ENCODE measurements around the gene COMMD3. TPM values are rescaled to one million over a fixed set of nuclear protein-coding genes. Genes with fewer than 3 reads are reported as not detected.
"Not testable (repeated sequence)": the region's sequence is repeated elsewhere in the genome, so short reads cannot be mapped to it uniquely, and the experiment has no call there.

COMMD3 gene
- total RNA-seq, 1 experiment from 2014 or later: 2.6 TPM

DNA sequence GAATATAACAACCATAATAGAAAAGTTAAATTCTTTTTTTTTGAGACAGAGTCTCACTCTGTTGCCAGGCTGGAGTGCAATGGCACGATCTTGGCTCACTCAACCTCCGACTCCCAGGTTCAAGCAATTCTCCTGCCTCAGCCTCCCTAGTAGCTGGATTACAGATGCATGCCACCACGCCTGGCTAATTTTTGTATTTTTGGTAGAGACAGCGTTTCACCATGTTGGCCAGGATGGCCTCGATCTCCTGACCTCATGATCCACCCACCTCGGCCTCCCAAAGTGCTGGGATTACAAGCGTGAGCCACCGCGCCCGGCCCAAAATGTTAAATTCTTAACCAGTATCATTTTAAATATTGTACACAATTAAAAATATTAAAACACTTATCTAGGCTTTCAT lies 6.2 kb upstream of the COMMD3 start:
- DNase-seq (ENCODE audit: low spot score); ATAC-seq; H3K4me3 Mint-ChIP-seq; H3K36me3 Mint-ChIP-seq; POLR2A ChIA-PET; H3K4me1 Mint-ChIP-seq; CTCF ChIA-PET; H3K9me3 Mint-ChIP-seq; H3K27ac Mint-ChIP-seq: not testable (repeated sequence)
- H3K27me3 Mint-ChIP-seq (ENCODE audit: low read depth): peaks cover 40% of the 10 kb centered on the region

GRCh38 chr10:22310928-22311327 lies 5.3 kb upstream of the COMMD3 start:
- ATAC-seq (no peak), DNase-seq (ENCODE audit: low spot score) (no peak)
- ChIA-PET POLR2A (no interaction called here), CTCF (no interaction called here)
- no peak overlapping the region for H3K27ac Mint-ChIP-seq
- peaks cover 49% of the 10 kb centered on the region for H3K27me3 Mint-ChIP-seq (ENCODE audit: low read depth)
- peaks cover 13% of the 10 kb centered on the region for H3K4me1 Mint-ChIP-seq
- H3K9me3 Mint-ChIP-seq: no peaks in the 10 kb centered on the region
- TF ChIP-seq MXD4 (CRISPR knock-in tag; IDR thresholded peaks at IDR 0.05; ENCODE audit: borderline replicate concordance) (no peak), FOXP1 (CRISPR knock-in tag; IDR thresholded peaks at IDR 0.05; ENCODE audit: borderline replicate concordance) (no peak), MLX (CRISPR knock-in tag; IDR thresholded peaks at IDR 0.05) (no peak), ARID4B (CRISPR knock-in tag; IDR thresholded peaks at IDR 0.05; ENCODE audit: borderline replicate concordance) (no peak), ZNF512 (CRISPR knock-in tag; IDR thresholded peaks at IDR 0.05; ENCODE audit: borderline replicate concordance) (no peak), TP53 (CRISPR knock-in tag; IDR thresholded peaks at IDR 0.05) (no peak)
- TF ChIP-seq, protein P1, sequence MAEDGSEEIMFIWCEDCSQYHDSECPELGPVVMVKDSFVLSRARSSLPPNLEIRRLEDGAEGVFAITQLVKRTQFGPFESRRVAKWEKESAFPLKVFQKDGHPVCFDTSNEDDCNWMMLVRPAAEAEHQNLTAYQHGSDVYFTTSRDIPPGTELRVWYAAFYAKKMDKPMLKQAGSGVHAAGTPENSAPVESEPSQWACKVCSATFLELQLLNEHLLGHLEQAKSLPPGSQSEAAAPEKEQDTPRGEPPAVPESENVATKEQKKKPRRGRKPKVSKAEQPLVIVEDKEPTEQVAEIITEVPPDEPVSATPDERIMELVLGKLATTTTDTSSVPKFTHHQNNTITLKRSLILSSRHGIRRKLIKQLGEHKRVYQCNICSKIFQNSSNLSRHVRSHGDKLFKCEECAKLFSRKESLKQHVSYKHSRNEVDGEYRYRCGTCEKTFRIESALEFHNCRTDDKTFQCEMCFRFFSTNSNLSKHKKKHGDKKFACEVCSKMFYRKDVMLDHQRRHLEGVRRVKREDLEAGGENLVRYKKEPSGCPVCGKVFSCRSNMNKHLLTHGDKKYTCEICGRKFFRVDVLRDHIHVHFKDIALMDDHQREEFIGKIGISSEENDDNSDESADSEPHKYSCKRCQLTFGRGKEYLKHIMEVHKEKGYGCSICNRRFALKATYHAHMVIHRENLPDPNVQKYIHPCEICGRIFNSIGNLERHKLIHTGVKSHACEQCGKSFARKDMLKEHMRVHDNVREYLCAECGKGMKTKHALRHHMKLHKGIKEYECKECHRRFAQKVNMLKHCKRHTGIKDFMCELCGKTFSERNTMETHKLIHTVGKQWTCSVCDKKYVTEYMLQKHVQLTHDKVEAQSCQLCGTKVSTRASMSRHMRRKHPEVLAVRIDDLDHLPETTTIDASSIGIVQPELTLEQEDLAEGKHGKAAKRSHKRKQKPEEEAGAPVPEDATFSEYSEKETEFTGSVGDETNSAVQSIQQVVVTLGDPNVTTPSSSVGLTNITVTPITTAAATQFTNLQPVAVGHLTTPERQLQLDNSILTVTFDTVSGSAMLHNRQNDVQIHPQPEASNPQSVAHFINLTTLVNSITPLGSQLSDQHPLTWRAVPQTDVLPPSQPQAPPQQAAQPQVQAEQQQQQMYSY (CRISPR knock-in tag; IDR thresholded peaks at IDR 0.05): no peak
- no peak overlapping the region for H3K4me3 Mint-ChIP-seq
- no peaks in the 10 kb centered on the region for H3K36me3 Mint-ChIP-seq

- ChIA-PET CTCF (no interaction called here), POLR2A (no interaction called here)
- Mint-ChIP-seq H3K4me1 (peaks cover 35% of the 10 kb centered on the region), H3K4me3 (peak overlapping the region; percentile 81), H3K9me3 (no peaks in the 10 kb centered on the region), H3K27me3 (ENCODE audit: low read depth) (peaks cover 86% of the 10 kb centered on the region), H3K27ac (no peak overlapping the region), H3K36me3 (no peaks in the 10 kb centered on the region)
- no peak for DNase-seq (ENCODE audit: low spot score)
- no peak for TF ChIP-seq JUN (CRISPR knock-in tag; IDR thresholded peaks at IDR 0.05)
- no peak for TF ChIP-seq ZNF219 (CRISPR knock-in tag; IDR thresholded peaks at IDR 0.05; ENCODE audit: borderline replicate concordance)
- no peak for TF ChIP-seq ATF3 (CRISPR knock-in tag; conservative IDR thresholded peaks at IDR 0.05)
- TF ChIP-seq GRHL2 (CRISPR knock-in tag; IDR thresholded peaks at IDR 0.05; ENCODE audit: insufficient replicate concordance, severe bottlenecking): no peak
- TF ChIP-seq EMX1 (CRISPR knock-in tag; IDR thresholded peaks at IDR 0.05): no peak
- no peak for TF ChIP-seq SMAD4 (CRISPR knock-in tag; IDR thresholded peaks at IDR 0.05)
- no peak for TF ChIP-seq SP1 (CRISPR knock-in tag; conservative IDR thresholded peaks at IDR 0.05)
- TF ChIP-seq, protein P2, sequence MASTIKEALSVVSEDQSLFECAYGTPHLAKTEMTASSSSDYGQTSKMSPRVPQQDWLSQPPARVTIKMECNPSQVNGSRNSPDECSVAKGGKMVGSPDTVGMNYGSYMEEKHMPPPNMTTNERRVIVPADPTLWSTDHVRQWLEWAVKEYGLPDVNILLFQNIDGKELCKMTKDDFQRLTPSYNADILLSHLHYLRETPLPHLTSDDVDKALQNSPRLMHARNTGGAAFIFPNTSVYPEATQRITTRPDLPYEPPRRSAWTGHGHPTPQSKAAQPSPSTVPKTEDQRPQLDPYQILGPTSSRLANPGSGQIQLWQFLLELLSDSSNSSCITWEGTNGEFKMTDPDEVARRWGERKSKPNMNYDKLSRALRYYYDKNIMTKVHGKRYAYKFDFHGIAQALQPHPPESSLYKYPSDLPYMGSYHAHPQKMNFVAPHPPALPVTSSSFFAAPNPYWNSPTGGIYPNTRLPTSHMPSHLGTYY (CRISPR knock-in tag; IDR thresholded peaks at IDR 0.05): no peak
- TF ChIP-seq NR3C1 (CRISPR knock-in tag; conservative IDR thresholded peaks at IDR 0.05; ENCODE audit: low read depth): no peak
- TF ChIP-seq ZBTB21 (CRISPR knock-in tag; IDR thresholded peaks at IDR 0.05; ENCODE audit: borderline replicate concordance): no peak
- TF ChIP-seq MLX (CRISPR knock-in tag; IDR thresholded peaks at IDR 0.05): no peak
- TF ChIP-seq NFE2L1 (CRISPR knock-in tag; IDR thresholded peaks at IDR 0.05): no peak
- TF ChIP-seq, protein P3, sequence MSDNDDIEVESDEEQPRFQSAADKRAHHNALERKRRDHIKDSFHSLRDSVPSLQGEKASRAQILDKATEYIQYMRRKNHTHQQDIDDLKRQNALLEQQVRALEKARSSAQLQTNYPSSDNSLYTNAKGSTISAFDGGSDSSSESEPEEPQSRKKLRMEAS (CRISPR knock-in tag; IDR thresholded peaks at IDR 0.05): no peak
- no peak for ATAC-seq
Observed at GRCh38 chr10:22314852-22315251, 1.3 kb upstream of the COMMD3 start.
